ENCODE results near the gene EXT2. TPM values are rescaled to one million over a fixed set of nuclear protein-coding genes. Genes with fewer than 3 reads are reported as not detected.
A peak's percentile ranks its signal among the peaks of the same experiment; 100 is the strongest.

EXT2 gene
- total RNA-seq, 3 donors from 2014 or later: 82.1 to 108 (median 96.9) TPM

DNA sequence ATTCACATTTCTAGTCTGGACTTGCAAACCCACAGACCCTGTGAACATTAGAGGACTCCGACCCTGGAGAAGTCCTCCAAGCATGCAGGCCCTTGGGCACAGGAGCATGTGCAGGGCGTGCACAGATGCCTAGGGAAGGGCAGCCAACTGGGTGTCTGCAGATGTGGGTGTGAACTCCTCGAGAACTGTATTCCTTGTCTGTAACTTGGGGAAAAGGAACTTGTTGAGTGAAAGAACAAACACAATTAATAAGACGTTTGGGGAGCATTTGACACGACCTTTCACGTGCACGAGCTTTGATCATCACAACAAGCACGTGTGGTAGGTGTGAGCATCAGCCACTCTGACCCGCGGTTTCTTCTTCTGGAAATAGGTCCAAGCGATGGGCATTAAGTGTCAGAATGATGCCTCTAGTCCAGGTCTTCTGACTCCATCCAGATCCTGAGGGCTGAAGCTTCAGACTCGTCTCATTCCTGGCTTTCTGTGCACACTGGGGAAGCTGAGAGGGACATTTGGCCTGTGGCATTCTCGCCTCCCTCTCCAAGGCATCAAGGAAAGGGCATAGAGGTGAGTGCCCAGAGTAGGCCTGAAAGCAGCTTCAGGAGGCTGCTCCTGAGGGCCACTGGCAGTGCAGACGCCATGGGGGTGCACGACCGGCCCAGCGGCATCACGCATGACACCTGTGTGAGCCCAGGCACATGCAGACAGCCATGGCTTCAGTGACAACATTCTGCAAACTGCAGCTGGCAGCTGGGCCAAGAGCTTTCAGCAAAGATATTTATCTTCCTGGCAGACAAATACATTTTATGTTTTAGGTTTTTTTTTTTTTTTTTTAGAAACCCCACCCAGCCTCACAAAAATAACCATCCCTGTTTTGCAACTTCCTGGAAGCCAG is 182.0 kb downstream of the EXT2 start:
- intact Hi-C loops (cut with DNase I; ENCODE audit: low total_unique reads): no loop called here
- Histone ChIP-seq H3K9me3 (no peaks in the 10 kb centered on the region), H3K27me3 (no peaks in the 10 kb centered on the region), H3K27ac (peak overlapping the region in 1 of 2 donors; percentile 66), H3K4me3 (no peak overlapping the region), H3K36me3 (no peaks in the 10 kb centered on the region), H3K4me1 (no peaks in the 10 kb centered on the region)
- DNase-seq (ENCODE audit: low spot score in 2 of 2): no peak
- TF ChIP-seq, protein P1, sequence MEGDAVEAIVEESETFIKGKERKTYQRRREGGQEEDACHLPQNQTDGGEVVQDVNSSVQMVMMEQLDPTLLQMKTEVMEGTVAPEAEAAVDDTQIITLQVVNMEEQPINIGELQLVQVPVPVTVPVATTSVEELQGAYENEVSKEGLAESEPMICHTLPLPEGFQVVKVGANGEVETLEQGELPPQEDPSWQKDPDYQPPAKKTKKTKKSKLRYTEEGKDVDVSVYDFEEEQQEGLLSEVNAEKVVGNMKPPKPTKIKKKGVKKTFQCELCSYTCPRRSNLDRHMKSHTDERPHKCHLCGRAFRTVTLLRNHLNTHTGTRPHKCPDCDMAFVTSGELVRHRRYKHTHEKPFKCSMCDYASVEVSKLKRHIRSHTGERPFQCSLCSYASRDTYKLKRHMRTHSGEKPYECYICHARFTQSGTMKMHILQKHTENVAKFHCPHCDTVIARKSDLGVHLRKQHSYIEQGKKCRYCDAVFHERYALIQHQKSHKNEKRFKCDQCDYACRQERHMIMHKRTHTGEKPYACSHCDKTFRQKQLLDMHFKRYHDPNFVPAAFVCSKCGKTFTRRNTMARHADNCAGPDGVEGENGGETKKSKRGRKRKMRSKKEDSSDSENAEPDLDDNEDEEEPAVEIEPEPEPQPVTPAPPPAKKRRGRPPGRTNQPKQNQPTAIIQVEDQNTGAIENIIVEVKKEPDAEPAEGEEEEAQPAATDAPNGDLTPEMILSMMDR (IDR thresholded peaks at IDR 0.05): no peak
- TF ChIP-seq POLR2AphosphoS5 (IDR thresholded peaks at IDR 0.05): no peak
- TF ChIP-seq POLR2A (IDR thresholded peaks at IDR 0.05): no peak

DNA sequence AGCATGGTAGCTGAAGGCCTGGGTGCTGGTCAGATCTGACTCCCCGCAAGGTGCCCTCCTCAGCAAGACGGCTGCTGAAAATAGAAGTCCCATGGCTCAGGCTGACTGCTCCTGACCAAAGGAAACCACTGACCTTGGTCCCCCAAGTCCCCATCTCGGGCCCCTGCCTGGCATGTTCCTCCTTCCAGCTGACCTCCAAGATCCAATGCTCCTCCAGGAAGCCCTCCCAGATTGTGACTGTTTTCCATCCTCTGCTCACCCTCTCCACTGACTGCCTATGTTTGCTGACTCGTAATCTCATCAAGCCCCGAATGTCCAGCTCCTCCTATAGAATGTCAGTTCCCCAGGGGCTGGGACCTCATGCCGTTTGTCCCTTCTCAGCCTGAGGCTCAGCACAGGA is 184.0 kb downstream of the EXT2 start:
- TF ChIP-seq, protein P1 (IDR thresholded peaks at IDR 0.05): no peak
- no peak for TF ChIP-seq POLR2A (IDR thresholded peaks at IDR 0.05)

DNA sequence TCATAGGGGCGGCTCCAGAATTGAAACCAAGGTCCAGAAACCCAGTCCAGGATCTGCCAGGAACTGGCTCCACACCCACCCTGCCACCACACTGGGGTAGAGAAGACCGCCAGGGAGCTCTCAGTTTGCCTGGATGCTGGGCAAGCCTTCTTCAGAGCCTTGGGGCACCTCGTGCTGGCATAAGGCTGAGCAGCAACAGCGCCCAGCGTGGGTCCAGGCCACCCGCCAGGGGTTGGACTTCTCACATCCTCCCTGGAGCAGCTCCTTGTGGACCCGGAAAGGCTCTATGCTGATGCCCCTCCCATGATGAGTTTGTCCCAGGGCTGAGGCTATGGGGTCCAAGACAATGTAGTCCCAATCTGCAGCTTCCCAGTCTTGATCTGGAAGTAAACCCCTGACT is 184.8 kb downstream of the EXT2 start:
- H3K27ac ChIP-seq: peak overlapping the region in 1 of 2 donors; percentile 19
- DNase-seq (ENCODE audit: low spot score in 2 of 2): no peak
- no peaks in the 10 kb centered on the region for H3K4me1 ChIP-seq
- H3K27me3 ChIP-seq: no peaks in the 10 kb centered on the region
- TF ChIP-seq POLR2A (IDR thresholded peaks at IDR 0.05) (no peak), POLR2AphosphoS5 (IDR thresholded peaks at IDR 0.05) (no peak)
- TF ChIP-seq, protein P1 (IDR thresholded peaks at IDR 0.05): no peak
- intact Hi-C loops (cut with DNase I; ENCODE audit: low total_unique reads): loop anchor here (10.0 kb wide), 1 partner anchor 255 kb away; no protein-coding TSS in a partner anchor
- no peaks in the 10 kb centered on the region for H3K9me3 ChIP-seq
- H3K4me3 ChIP-seq: no peak overlapping the region
- H3K36me3 ChIP-seq: no peaks in the 10 kb centered on the region

More for the DNA sequence above, 184.0 kb downstream of the EXT2 start:
- DNase-seq (ENCODE audit: low spot score in 2 of 2): no peak
- peak overlapping the region in 1 of 2 donors; percentile 66 for H3K27ac ChIP-seq
- H3K36me3 ChIP-seq: no peaks in the 10 kb centered on the region
- H3K4me1 ChIP-seq: no peaks in the 10 kb centered on the region
- no peaks in the 10 kb centered on the region for H3K9me3 ChIP-seq
- intact Hi-C loops (cut with DNase I; ENCODE audit: low total_unique reads): no loop called here
- H3K27me3 ChIP-seq: no peaks in the 10 kb centered on the region
- no peak overlapping the region for H3K4me3 ChIP-seq

DNA sequence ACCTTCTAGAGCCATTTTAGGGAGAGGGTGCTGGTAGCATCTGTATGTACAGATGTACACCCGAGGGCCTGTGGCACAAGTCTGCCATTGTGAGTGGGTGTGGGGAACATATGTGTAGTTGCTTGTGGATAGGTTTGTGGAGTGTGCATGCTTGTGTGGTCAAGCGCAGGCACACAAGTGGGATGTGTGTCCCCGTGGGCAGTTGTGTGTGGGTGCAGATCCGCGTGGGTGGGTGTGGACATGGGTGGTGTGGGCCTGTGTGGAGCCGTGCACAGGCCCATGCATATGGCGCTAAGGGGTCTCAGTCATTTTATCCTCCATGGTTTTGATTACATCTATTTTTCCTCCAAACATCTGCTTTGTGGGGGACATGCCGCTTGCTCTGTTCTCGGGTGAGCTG is 185.7 kb downstream of the EXT2 start:
- no peak for DNase-seq (ENCODE audit: low spot score in 2 of 2)
- TF ChIP-seq POLR2AphosphoS5 (IDR thresholded peaks at IDR 0.05): no peak
- TF ChIP-seq, protein P1 (IDR thresholded peaks at IDR 0.05): no peak
- TF ChIP-seq POLR2A (IDR thresholded peaks at IDR 0.05): no peak
- Histone ChIP-seq H3K9me3 (no peaks in the 10 kb centered on the region), H3K4me3 (no peak overlapping the region), H3K4me1 (no peaks in the 10 kb centered on the region), H3K36me3 (no peaks in the 10 kb centered on the region), H3K27ac (no peak overlapping the region), H3K27me3 (no peaks in the 10 kb centered on the region)
- intact Hi-C loops (cut with DNase I; ENCODE audit: low total_unique reads): loop anchor here (10.0 kb wide), 1 partner anchor 254 kb away; no protein-coding TSS in a partner anchor

DNA sequence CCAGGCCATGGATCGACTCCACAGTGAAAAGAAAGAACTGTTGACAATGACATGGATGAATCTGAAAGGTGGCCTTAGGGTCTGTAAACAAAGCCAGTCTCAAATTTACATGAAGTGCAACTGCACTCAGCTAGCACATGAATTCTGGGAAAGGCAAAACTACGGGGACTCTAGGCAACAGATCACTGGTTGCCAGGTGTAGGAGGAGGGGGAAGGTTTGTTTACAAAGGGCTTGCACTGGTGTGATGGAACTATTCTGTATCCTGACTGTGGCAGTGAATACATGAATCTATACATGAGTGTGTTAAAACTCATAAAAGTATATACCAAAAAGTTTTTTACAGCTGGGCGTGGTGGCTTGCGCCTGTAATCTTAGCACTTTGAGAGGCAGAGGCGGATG is 187.1 kb downstream of the EXT2 start:
- Histone ChIP-seq H3K36me3 (no peaks in the 10 kb centered on the region), H3K4me3 (no peak overlapping the region), H3K27me3 (no peaks in the 10 kb centered on the region), H3K27ac (no peak overlapping the region), H3K4me1 (no peaks in the 10 kb centered on the region), H3K9me3 (no peaks in the 10 kb centered on the region)
- no peak for TF ChIP-seq POLR2A (IDR thresholded peaks at IDR 0.05)
- TF ChIP-seq, protein P1 (IDR thresholded peaks at IDR 0.05): no peak
- no peak for TF ChIP-seq POLR2AphosphoS5 (IDR thresholded peaks at IDR 0.05)
- DNase-seq (ENCODE audit: low spot score in 2 of 2): no peak
- intact Hi-C loops (cut with DNase I; ENCODE audit: low total_unique reads): loop anchor here (10.0 kb wide), 1 partner anchor 252 kb away; no protein-coding TSS in a partner anchor
